Astrocyte of the hippocampus (primary cell): ENCODE measurements around the gene INPP5F.

Source experiments
- DNase-seq: peaks from one replicate; pipeline ENCODE4 v3.0.0; 2011; ENCODE audit warnings: low read depth, low spot score

INPP5F gene

GRCh38 chr10:119725828-119726675, at the start of gene INPP5F:
Gene INPP5F (plus strand): TSS chr10:119726050. CDS start chr10:119726263, 213 bp downstream.
- DNase-seq = peak; percentile 99

- DNase-seq = no peak
Observed at GRCh38 chr10:119677126-119677525, 48.7 kb upstream of the INPP5F start.

GRCh38 chr10:119677904-119678755, 47.7 kb upstream of the INPP5F start:
- DNase-seq = no peak

GRCh38 chr10:119679480-119679829, 46.4 kb upstream of the INPP5F start:
- no peak for DNase-seq

GRCh38 chr10:119680050-119680449, 45.8 kb upstream of the INPP5F start:
- peak; percentile 79 for DNase-seq

- DNase-seq = peak; percentile 71
Observed at GRCh38 chr10:119680650-119681081, 45.2 kb upstream of the INPP5F start.

GRCh38 chr10:119686465-119687191, 39.2 kb upstream of the INPP5F start:
- DNase-seq = peak; percentile 97

GRCh38 chr10:119687192-119688032, 38.4 kb upstream of the INPP5F start:
- peak; percentile 85 for DNase-seq

GRCh38 chr10:119688033-119688508, 37.8 kb upstream of the INPP5F start:
- no peak for DNase-seq

- DNase-seq = no peak
Observed at GRCh38 chr10:119689016-119689580, 36.8 kb upstream of the INPP5F start.

GRCh38 chr10:119691726-119692125, 34.1 kb upstream of the INPP5F start:
- no peak for DNase-seq

GRCh38 chr10:119693262-119693957, 32.4 kb upstream of the INPP5F start:
- DNase-seq = no peak

GRCh38 chr10:119694608-119695007, 31.2 kb upstream of the INPP5F start:
- no peak for DNase-seq

- no peak for DNase-seq
Observed at GRCh38 chr10:119700321-119700954, 25.4 kb upstream of the INPP5F start.

- peak; percentile 58 for DNase-seq
Observed at GRCh38 chr10:119701861-119702260, 24.0 kb upstream of the INPP5F start.

- DNase-seq = no peak
Observed at GRCh38 chr10:119702583-119702982, 23.3 kb upstream of the INPP5F start.

- no peak for DNase-seq
Observed at GRCh38 chr10:119703903-119704508, 21.8 kb upstream of the INPP5F start.

- no peak for DNase-seq
Observed at GRCh38 chr10:119705434-119705831, 20.4 kb upstream of the INPP5F start.
